Measurements from ENCODE around the gene GPC6.

GRCh38 chr13:94431987-94432386, 1205.4 kb downstream of the GPC6 start:
- TF ChIP-seq CTCF (optimal IDR thresholded peaks at IDR 0.05 in 1 of 3, IDR thresholded peaks at IDR 0.05 in 1 of 3, conservative IDR thresholded peaks at IDR 0.05 in 1 of 3; ENCODE audit: extremely low read depth in 1 of 3, insufficient read depth in 2 of 3, low read length in 3 of 3) (no peak), EZH2 (IDR thresholded peaks at IDR 0.05; ENCODE audit: low read length) (no peak)

Data from keratinocyte (primary cell).